H1 (cell line): Measurements from ENCODE around the gene MAST1. TPM values are rescaled to one million over a fixed set of nuclear protein-coding genes. Genes with fewer than 3 reads are reported as not detected.

Experiments
- CTCF ChIA-PET: fragments of 300-600 bp; sonication (Branson Sonifier 250); formaldehyde crosslinking; loops from one replicate; lab custom pipeline; 2021; ENCODE audit not compliant: partially characterized antibody; lab: Charles Lee
- POLR2A ChIA-PET: fragments of 300-600 bp; sonication (Branson Sonifier 250); formaldehyde crosslinking; loops from one replicate; lab custom pipeline; 2021; ENCODE audit warnings: inconsistent platforms; ENCODE audit not compliant: partially characterized antibody; lab: Charles Lee
- DNase-seq, 2 experiments: peaks; one replicate each; pipeline versions ENCODE4 v3.0.0 to v3.0.0-alpha.2; 2010 to 2022; ENCODE audit warnings: low spot score in 2 of 2, low read depth in 1 of 2, mixed read lengths in 1 of 2
- FAIRE-seq: peaks from 2 replicates; lab custom pipeline; 2011; peaks lifted over from hg19 to GRCh38; lab: Jason Lieb, UNC
- H2AFZ ChIP-seq: 2 replicates; pipeline ENCODE4 v1.8.1; 2012; ENCODE audit warnings: low read length, inconsistent platforms
- H2AK5ac ChIP-seq: 2 replicates; pipeline ENCODE4 v1.6.1; 2013; ENCODE audit warnings: low read depth, low read length
- H2BK120ac ChIP-seq: replicated peaks from 2 replicates; pipeline ENCODE3; 2013; ENCODE audit warnings: low read depth, low read length, inconsistent platforms
- H2BK12ac ChIP-seq: 2 replicates; pipeline ENCODE4 v1.6.1; 2013; ENCODE audit warnings: low read depth, low read length
- H2BK15ac ChIP-seq: 2 replicates; pipeline ENCODE4 v1.6.1; 2013; ENCODE audit warnings: low read length
- H2BK20ac ChIP-seq: 2 replicates; pipeline ENCODE4 v1.6.1; 2013; ENCODE audit warnings: low read length
- H2BK5ac ChIP-seq: 2 replicates; pipeline ENCODE4 v1.6.1; 2013; ENCODE audit warnings: low read depth, low read length
- H3K14ac ChIP-seq: 2 replicates; pipeline ENCODE4 v1.6.1; 2013; ENCODE audit warnings: inconsistent platforms; ENCODE audit not compliant: insufficient read length
- H3K18ac ChIP-seq: 2 replicates; pipeline ENCODE4 v1.6.1; 2013; ENCODE audit warnings: low read length; ENCODE audit errors: extremely low read depth
- H3K23ac ChIP-seq: 2 replicates; pipeline ENCODE4 v1.6.1; 2013; ENCODE audit warnings: inconsistent platforms; ENCODE audit not compliant: insufficient read length
- H3K23me2 ChIP-seq: 2 replicates; pipeline ENCODE4 v1.6.1; 2013; ENCODE audit warnings: low read depth, low read length
- H3K27ac ChIP-seq: 2 replicates; pipeline ENCODE4 v1.6.1; 2011; ENCODE audit warnings: low read depth, low read length, inconsistent platforms
- H3K27me3 ChIP-seq, 4 experiments: replicated peaks in 1 of 4; 1 replicate in 1 of 4; 2 replicates in 3 of 4; pipeline versions ENCODE4 v1.6.1 to v1.8.1; 2011 to 2013; ENCODE audit warnings: low read length in 3 of 4, mild to moderate bottlenecking in 3 of 4, inconsistent platforms in 2 of 4, mixed read lengths in 2 of 4, moderate library complexity in 1 of 4; ENCODE audit not compliant: control insufficient read depth in 3 of 4, insufficient read depth in 3 of 4; ENCODE audit errors: extremely low read depth in 1 of 4
- H3K36me3 ChIP-seq, 4 experiments: 2 replicates each; pipeline versions ENCODE4 v1.6.1 to v1.8.1; 2011 to 2013; ENCODE audit warnings: mild to moderate bottlenecking in 4 of 4, low read length in 3 of 4, moderate library complexity in 2 of 4, control low read depth in 1 of 4, inconsistent platforms in 1 of 4; ENCODE audit not compliant: insufficient read depth in 4 of 4, control insufficient read depth in 2 of 4
- H3K4ac ChIP-seq: replicated peaks from 2 replicates; pipeline ENCODE3; 2013; ENCODE audit warnings: low read length, low read depth, mixed read lengths, inconsistent platforms; ENCODE audit not compliant: insufficient read length
- H3K4me1 ChIP-seq, 4 experiments: replicated peaks in 1 of 4; 1 replicate in 1 of 4; 2 replicates in 3 of 4; pipeline versions ENCODE4 v1.6.1 to v1.8.1; 2011 to 2013; ENCODE audit warnings: low read length in 3 of 4, inconsistent platforms in 2 of 4, mixed read lengths in 1 of 4; ENCODE audit not compliant: insufficient read depth in 4 of 4, control insufficient read depth in 3 of 4
- H3K4me2 ChIP-seq, 2 experiments: 2 replicates each; pipeline versions ENCODE4 v1.6.1 to v1.8.1; 2011 to 2013; ENCODE audit warnings: low read depth in 2 of 2, low read length in 2 of 2, control low read depth in 1 of 2, inconsistent platforms in 1 of 2, mild to moderate bottlenecking in 1 of 2; ENCODE audit not compliant: insufficient read depth in 1 of 2
- H3K4me3 ChIP-seq, 4 experiments: fragments of 200-600, 300-600 bp in 1 of 4; sonication (generic), shearing (Covaris generic), sonication (Bioruptor Twin) in 1 of 4; 2 replicates each; pipeline versions ENCODE4 v1.5.1 to v1.8.1; 2011 to 2016; ENCODE audit warnings: low read length in 4 of 4, low read depth in 3 of 4, control low read depth in 2 of 4, inconsistent platforms in 2 of 4, mild to moderate bottlenecking in 2 of 4, mixed read lengths in 1 of 4, moderate library complexity in 1 of 4; ENCODE audit not compliant: insufficient read depth in 2 of 4; ENCODE audit errors: extremely low read depth in 1 of 4
- H3K56ac ChIP-seq: replicated peaks from 2 replicates; pipeline ENCODE3; 2013; ENCODE audit warnings: low read depth, mild to moderate bottlenecking, mixed read lengths, low read length, inconsistent platforms; ENCODE audit not compliant: insufficient read length
- H3K79me1 ChIP-seq: 2 replicates; pipeline ENCODE4 v1.6.1; 2013; ENCODE audit warnings: low read depth, low read length, control low read depth
- H3K79me2 ChIP-seq, 2 experiments: 2 replicates each; pipeline versions ENCODE4 v1.6.1 to v1.8.1; 2012 to 2013; ENCODE audit warnings: low read length in 2 of 2, mild to moderate bottlenecking in 2 of 2, inconsistent platforms in 1 of 2; ENCODE audit not compliant: insufficient read depth in 2 of 2, control insufficient read depth in 1 of 2
- H3K9ac ChIP-seq, 4 experiments: replicated peaks in 1 of 4; 1 replicate in 1 of 4; 2 replicates in 3 of 4; pipeline versions ENCODE4 v1.6.1 to v1.8.1; 2011 to 2013; ENCODE audit warnings: low read depth in 3 of 4, low read length in 3 of 4, control low read depth in 2 of 4, mild to moderate bottlenecking in 2 of 4, moderate library complexity in 2 of 4, inconsistent platforms in 1 of 4; ENCODE audit errors: extremely low read depth in 1 of 4
- H3K9me3 ChIP-seq, 2 experiments: 2 replicates each; pipeline versions ENCODE4 v1.6.1 to v1.8.1; 2012 to 2013; ENCODE audit warnings: mild to moderate bottlenecking in 2 of 2, moderate library complexity in 2 of 2, control low read depth in 1 of 2, inconsistent platforms in 1 of 2, low read depth in 1 of 2, low read length in 1 of 2, mixed read lengths in 1 of 2; ENCODE audit not compliant: insufficient read depth in 2 of 2
- H4K20me1 ChIP-seq, 2 experiments: replicated peaks in 1 of 2; 2 replicates each; pipeline versions ENCODE3 to v1.8.1; 2011 to 2013; ENCODE audit warnings: inconsistent platforms in 2 of 2, low read length in 2 of 2, mild to moderate bottlenecking in 1 of 2; ENCODE audit not compliant: insufficient read depth in 2 of 2, control insufficient read depth in 1 of 2
- H4K5ac ChIP-seq: 2 replicates; pipeline ENCODE4 v1.6.1; 2013; ENCODE audit warnings: low read length, low read depth, mixed read lengths, inconsistent platforms; ENCODE audit not compliant: insufficient read length
- H4K8ac ChIP-seq: 2 replicates; pipeline ENCODE4 v1.8.0; 2013; ENCODE audit warnings: mild to moderate bottlenecking, moderate library complexity, low read length, inconsistent platforms; ENCODE audit not compliant: insufficient read depth; ENCODE audit errors: extremely low read depth
- H4K91ac ChIP-seq: replicated peaks from 2 replicates; pipeline ENCODE3; 2013; ENCODE audit warnings: low read length, mixed read lengths, inconsistent platforms; ENCODE audit not compliant: insufficient read length
- CTBP2 ChIP-seq: IDR thresholded peaks from 2 replicates; pipeline ENCODE4 v1.7.0; 2011; ENCODE audit warnings: borderline replicate concordance, mild to moderate bottlenecking, moderate library complexity, mixed read lengths, low read length; ENCODE audit not compliant: insufficient read depth, insufficient read length
- EZH2 ChIP-seq: fragments of 200-600 bp; sonication (generic); IDR thresholded peaks from 2 replicates; pipeline ENCODE4 v1.7.1; 2012; ENCODE audit warnings: low read depth, mild to moderate bottlenecking, moderate library complexity, low read length, inconsistent platforms; ENCODE audit not compliant: severe bottlenecking
- NRF1 ChIP-seq: IDR thresholded peaks from 2 replicates; pipeline ENCODE4 v1.6.1; 2011; ENCODE audit warnings: mild to moderate bottlenecking, low read depth, low read length, improper control_type of control experiment
- SP1 ChIP-seq: IDR thresholded peaks from 2 replicates; pipeline ENCODE4 v1.6.1; 2011; ENCODE audit warnings: low read depth, low read length
- WGBS, 2 experiments: shearing (Covaris generic) in 1 of 2; methylation state at CpG; one replicate each; pipeline versions ENCODE4 v1.1.6 to v1.1.7; 2013 to 2015; ENCODE audit warnings: low lambda C conversion rate in 2 of 2, mixed read lengths in 2 of 2, inconsistent platforms in 1 of 2, low coverage in 1 of 2, missing lambda C conversion rate in 1 of 2; ENCODE audit not compliant: insufficient replicate concordance in 2 of 2, insufficient coverage in 1 of 2, insufficient read length in 1 of 2; ENCODE audit errors: extremely low coverage in 1 of 2, missing lambda C conversion rate in 1 of 2; 5-methylcytosine and 5-hydroxymethylcytosine counted together
- polyA plus RNA-seq, 7 experiments: library from polyadenylated mRNA; depleted of rRNA in 3 of 7; stranded (reverse) in 5 of 7; unstranded in 2 of 7; fragments of >200 nt in 5 of 7; fragments of 200-250 nt in 2 of 7; gene quantifications; 1 replicate in 5 of 7; 2 replicates in 1 of 7; 4 replicates in 1 of 7; pipeline versions ENCODE4 v1.2.1 to v1.2.3, GENCODE V29; 2011 to 2013; ENCODE audit warnings: missing spikeins in 2 of 7, mixed read lengths in 2 of 7
- total RNA-seq: library from RNA; stranded (reverse); fragmentation: NEBNext Ultra II Directional; extraction: Animal tissue kit (Norgen Biotek cat#: 25700); gene quantifications from 2 replicates; pipeline ENCODE4 v1.2.1, GENCODE V29; 2021

The MAST1 gene
- total and polyA plus RNA-seq, 2 of the 8 experiments (the other 6 are each of a cell fraction or from before 2014, with no cell fraction given) = 15.6 to 28.3 TPM

GRCh38 chr19:12834566-12834943 lies 3.8 kb upstream of the MAST1 start, which contains the start of gene RTBDN:
RTBDN (minus strand) TSS chr19:12834579; CDS start chr19:12829979, 4,600 bp downstream.
- 18% methylated on average over 20 of the region's 20 CpGs; no CpG with 5 or more reads in 1 of the 2 experiments for WGBS, 2 experiments
- Histone ChIP-seq H3K14ac (no peak within 1 kb of the TSS), H2BK5ac (no peak within 1 kb of the TSS; the same call in 1 of the 2 replicates), H2BK15ac (peak within 1 kb of the TSS; percentile 84; the same call in 1 of the 2 replicates), H3K9me3 (no peaks in the 10 kb centered on the region), H4K91ac (no peak within 1 kb of the TSS), H3K56ac (peak within 1 kb of the TSS; percentile 81), H3K4me3 (peak within 1 kb of the TSS; percentile 62 to 81 (median 70)), H3K23me2 (peaks cover 26% of the 10 kb centered on the region), H3K4me2 (peak within 1 kb of the TSS; percentile 81 to 88), H3K27ac (no peak within 1 kb of the TSS), H3K79me2 (no peaks in the 10 kb centered on the region), H3K18ac (peak within 1 kb of the TSS; percentile 87), H3K4me1 (peaks cover 3 to 37% (median 18%) of the 10 kb centered on the region in 4 experiments), H4K20me1 (peaks cover 2 to 15% of the 10 kb centered on the region in 2 experiments), H3K9ac (peak within 1 kb of the TSS in 1 of 4 experiments; percentile 38; a peak in 1 of 7 replicates), H3K36me3 (no peaks in the 10 kb centered on the region), H4K8ac (peak within 1 kb of the TSS; percentile 80), H2AFZ (no peak within 1 kb of the TSS), H3K23ac (no peak within 1 kb of the TSS), H3K4ac (peak within 1 kb of the TSS; percentile 82), H2BK20ac (no peak within 1 kb of the TSS), H3K27me3 (peaks cover 0 to 13% (median 9%) of the 10 kb centered on the region in 4 experiments; a peak in 5 of 7 replicates), H2AK5ac (no peak within 1 kb of the TSS), H2BK12ac (peak within 1 kb of the TSS; percentile 88; the same call in 1 of the 2 replicates), H4K5ac (peak within 1 kb of the TSS; percentile 40), H2BK120ac (no peak within 1 kb of the TSS), H3K79me1 (no peaks in the 10 kb centered on the region)
- ChIA-PET POLR2A (interaction anchor here (0.7 to 2.3 kb wide), 10 partner anchors 10 to 111 kb away, joined by 3 to 13 read pairs (median 4); partner anchors contain the start of genes DNASE2 and TNPO2), CTCF (interaction anchor here (0.5 to 2.7 kb wide), 11 partner anchors 10 to 198 kb away, joined by 3 to 11 read pairs (median 4); partner anchors contain the start of gene RNASEH2A)
- DNase-seq (no peak), FAIRE-seq (no peak)
- no peak for TF ChIP-seq CTBP2
- no peak for TF ChIP-seq SP1
- peak; percentile 17 for TF ChIP-seq EZH2
- peak; percentile 37; the same call in 1 of the 2 replicates for TF ChIP-seq NRF1
